ENCODE results near the gene CCSER1.

The CCSER1 gene

DNA sequence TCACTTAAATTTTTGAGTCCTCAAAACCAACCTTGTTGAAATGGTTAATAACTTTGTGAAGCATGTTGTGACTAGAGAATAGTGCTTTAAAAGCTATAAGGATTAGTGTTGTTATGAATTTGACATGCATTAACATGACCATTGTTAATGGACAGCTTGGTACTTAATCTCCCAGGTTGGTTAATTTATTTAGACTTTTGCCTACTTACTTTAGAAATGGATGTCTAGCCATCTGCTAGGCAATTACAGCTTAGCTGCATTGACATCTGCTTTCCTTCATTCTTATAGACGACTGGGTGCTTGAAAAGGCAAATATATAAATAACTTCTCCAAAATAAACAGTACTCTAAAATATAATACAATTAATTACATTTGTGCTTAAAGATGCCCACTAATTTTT is 368.0 kb downstream of the CCSER1 start:
- in situ Hi-C loops (cut with MboI; ENCODE audit: low pct_unique_long_range_greater_than_20kb, low sequenced_read_pairs) = no loop called here
- no peak for DNase-seq

- in situ Hi-C loops (cut with MboI; ENCODE audit: low pct_unique_long_range_greater_than_20kb, low sequenced_read_pairs) = no loop called here
Measured at GRCh38 chr4:90495936-90496335, 368.7 kb downstream of the CCSER1 start.

GRCh38 chr4:90498175-90498574 is 371.0 kb downstream of the CCSER1 start:
- in situ Hi-C loops (cut with MboI; ENCODE audit: low pct_unique_long_range_greater_than_20kb, low sequenced_read_pairs) = no loop called here
- no peak for DNase-seq

More at GRCh38 chr4:90495936-90496335, 368.7 kb downstream of the CCSER1 start:
- no peak for DNase-seq

GRCh38 chr4:90503677-90504076 is 376.5 kb downstream of the CCSER1 start:
- in situ Hi-C loops (cut with MboI; ENCODE audit: low pct_unique_long_range_greater_than_20kb, low sequenced_read_pairs) = no loop called here

GRCh38 chr4:90515191-90515590 is 388.0 kb downstream of the CCSER1 start:
- DNase-seq = no peak
- in situ Hi-C loops (cut with MboI; ENCODE audit: low pct_unique_long_range_greater_than_20kb, low sequenced_read_pairs) = no loop called here

More at GRCh38 chr4:90503677-90504076, 376.5 kb downstream of the CCSER1 start:
- DNase-seq = peak; percentile 3

GRCh38 chr4:90528551-90528950 is 401.4 kb downstream of the CCSER1 start:
- in situ Hi-C loops (cut with MboI; ENCODE audit: low pct_unique_long_range_greater_than_20kb, low sequenced_read_pairs) = no loop called here
- DNase-seq = no peak

DNA sequence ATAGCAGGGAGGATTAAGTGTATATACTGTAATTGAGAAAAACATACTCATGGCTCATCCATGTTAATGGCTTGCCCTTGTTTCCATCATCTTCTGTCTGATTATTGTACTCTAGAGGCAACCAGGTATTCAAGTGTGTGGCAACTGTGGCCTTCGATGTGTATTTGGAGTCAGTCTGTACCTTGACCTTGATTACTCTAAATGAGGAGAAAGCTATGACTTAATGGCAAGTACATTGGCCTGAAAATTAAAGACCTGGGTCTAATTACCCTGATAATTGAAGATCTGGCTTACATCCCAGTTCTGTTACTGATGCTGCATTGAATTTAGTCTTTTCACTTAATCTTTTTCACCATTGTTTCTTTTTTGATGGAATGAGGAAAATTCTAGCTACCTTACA is 409.2 kb downstream of the CCSER1 start:
- in situ Hi-C loops (cut with MboI; ENCODE audit: low pct_unique_long_range_greater_than_20kb, low sequenced_read_pairs) = no loop called here
- DNase-seq = no peak

DNA sequence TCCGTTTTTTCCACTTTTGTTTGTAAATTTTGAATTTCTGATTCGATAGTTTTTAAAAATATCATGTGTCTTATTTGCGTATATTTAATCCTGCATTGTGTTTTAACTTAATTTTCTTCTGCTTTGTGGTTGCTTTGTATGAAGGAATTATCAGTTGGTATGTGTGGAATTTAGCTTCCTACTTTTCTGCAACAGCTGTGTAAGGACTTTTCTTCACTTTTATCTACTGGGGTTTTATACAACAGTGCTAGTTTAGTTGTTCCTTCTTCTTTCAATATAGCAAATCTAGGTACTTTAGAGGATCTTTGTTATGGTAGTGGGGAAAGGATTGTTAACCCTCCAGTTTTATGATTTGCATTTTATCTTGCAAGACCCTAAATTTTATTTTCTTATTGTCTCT is 410.3 kb downstream of the CCSER1 start:
- DNase-seq = no peak
- in situ Hi-C loops (cut with MboI; ENCODE audit: low pct_unique_long_range_greater_than_20kb, low sequenced_read_pairs) = no loop called here

DNA sequence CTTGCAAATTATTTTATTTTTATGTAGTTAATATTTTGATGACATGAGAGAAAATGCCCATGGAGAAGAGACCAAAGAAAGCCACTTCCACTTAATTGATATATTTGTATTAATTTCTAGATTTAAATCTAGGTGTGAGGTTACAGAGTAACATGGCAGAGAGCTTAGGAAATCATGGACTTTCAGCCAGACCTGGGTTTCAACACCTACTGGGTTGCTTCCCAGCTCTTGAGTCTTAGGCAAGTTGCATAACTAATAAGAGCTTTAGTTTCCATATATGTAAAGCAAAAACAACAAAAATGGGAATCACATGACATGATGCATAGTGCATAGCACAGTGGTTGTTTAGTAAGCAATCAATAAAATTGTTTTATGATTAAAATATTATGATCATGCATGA is 413.3 kb downstream of the CCSER1 start:
- in situ Hi-C loops (cut with MboI; ENCODE audit: low pct_unique_long_range_greater_than_20kb, low sequenced_read_pairs) = no loop called here
- no peak for DNase-seq

DNA sequence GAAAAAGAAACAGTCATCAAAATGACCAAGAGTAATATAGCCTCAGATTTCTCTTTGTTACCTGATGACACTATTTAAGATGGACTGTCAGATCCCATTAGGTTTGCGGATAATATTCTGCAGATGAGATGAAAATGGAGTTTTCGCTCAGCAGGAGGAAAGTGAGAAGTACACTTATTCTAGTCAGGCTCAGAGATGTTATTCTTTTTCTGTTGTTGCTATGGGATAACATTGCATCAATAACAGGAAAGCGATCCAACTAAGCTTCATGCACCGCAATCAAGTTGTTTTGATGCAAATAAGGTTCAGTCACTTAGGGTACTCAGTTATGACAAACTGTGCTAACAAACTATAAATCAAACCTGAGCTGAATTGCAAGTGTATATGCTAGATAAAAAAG is 415.0 kb downstream of the CCSER1 start:
- in situ Hi-C loops (cut with MboI; ENCODE audit: low pct_unique_long_range_greater_than_20kb, low sequenced_read_pairs) = no loop called here
- DNase-seq = no peak

- DNase-seq = no peak
- in situ Hi-C loops (cut with MboI; ENCODE audit: low pct_unique_long_range_greater_than_20kb, low sequenced_read_pairs) = no loop called here
Measured at GRCh38 chr4:90543419-90544170, 416.4 kb downstream of the CCSER1 start.

DNA sequence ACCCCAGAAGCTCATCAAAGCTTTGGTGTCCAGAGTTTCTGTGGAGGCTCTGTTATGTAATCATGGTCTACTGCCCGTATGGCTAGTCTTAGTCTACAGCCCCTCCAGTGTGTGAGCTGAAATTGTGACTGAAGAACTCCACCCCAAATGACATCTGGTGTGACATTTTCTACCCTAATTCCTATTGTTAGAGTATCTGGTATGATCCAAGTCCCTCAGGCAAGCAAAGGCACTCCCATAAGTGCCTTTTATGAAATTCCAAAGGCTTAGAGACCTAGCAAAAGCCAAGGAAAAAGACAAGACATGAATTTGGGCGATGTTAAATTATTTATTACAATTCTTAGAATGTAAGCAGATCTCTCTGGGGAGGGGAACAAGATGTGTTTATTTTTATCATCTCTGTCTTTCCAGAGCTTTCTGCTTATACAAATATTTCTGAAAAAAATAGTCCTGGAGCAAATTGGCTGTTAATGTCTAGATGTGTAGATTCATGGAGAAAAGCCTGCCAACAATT is 417.4 kb downstream of the CCSER1 start:
- in situ Hi-C loops (cut with MboI; ENCODE audit: low pct_unique_long_range_greater_than_20kb, low sequenced_read_pairs) = no loop called here

GRCh38 chr4:90545380-90545779 is 418.2 kb downstream of the CCSER1 start:
- no peak for DNase-seq
- in situ Hi-C loops (cut with MboI; ENCODE audit: low pct_unique_long_range_greater_than_20kb, low sequenced_read_pairs) = no loop called here

More for the DNA sequence above, 417.4 kb downstream of the CCSER1 start:
- no peak for DNase-seq

DNA sequence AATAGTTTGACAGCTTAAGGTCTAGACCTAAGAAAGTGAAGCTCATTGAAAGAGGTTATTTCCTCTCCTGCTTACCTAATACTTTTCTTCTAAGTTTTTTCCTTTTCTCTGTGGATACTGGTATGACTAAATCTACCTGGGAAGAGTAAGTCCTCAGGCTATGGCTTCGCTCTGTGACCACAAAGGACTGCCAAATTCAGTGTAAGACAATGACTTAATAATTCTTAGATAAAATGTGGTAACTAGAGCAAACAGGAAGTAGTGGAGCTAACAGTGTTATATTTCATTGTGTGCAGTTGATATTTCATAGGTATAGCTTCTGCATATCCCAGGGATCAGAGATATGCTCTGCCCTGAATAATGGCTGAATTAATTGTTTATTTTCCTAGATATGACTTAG is 418.9 kb downstream of the CCSER1 start:
- DNase-seq = no peak

DNA sequence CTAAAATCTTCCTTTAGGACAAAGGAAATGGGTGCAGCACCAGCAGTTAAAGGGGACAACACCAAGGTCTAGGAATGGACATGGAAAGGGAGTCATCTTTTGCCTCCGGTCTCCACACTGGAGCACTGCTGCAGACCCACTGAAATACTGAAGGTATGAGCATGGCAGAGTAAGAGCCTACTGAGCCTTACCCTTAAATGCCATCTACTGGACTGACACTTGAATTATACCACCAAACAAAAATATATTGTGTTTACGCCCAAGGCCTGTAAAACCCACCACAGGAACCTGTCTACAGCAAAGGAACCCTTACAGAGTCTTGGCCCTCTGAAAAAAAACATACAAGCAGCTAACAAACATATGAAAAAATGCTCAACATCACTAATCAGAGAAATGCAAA is 443.4 kb downstream of the CCSER1 start:
- in situ Hi-C loops (cut with MboI; ENCODE audit: low pct_unique_long_range_greater_than_20kb, low sequenced_read_pairs) = no loop called here
- no peak for DNase-seq

More for the DNA sequence above, 418.9 kb downstream of the CCSER1 start:
- in situ Hi-C loops (cut with MboI; ENCODE audit: low pct_unique_long_range_greater_than_20kb, low sequenced_read_pairs) = no loop called here

DNA sequence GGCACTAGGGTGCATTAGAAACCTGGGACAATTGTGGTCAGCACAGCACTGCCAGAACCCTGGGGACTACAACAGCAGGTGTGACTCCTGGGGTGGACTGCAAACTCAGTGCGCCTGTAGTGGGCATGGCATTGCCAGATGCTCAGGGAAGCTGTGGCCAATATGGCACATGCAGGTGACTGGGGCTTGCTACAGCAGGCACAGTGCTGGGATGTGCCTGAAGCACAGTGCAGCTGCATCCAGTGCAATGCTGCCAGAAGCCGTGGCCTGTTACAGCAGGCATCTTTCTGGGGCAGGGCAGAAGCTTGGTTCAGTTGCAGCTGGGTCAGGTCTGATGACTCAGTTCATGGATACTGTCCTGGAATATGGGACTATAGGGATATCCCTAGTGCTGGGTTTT is 445.8 kb downstream of the CCSER1 start:
- DNase-seq = no peak
- in situ Hi-C loops (cut with MboI; ENCODE audit: low pct_unique_long_range_greater_than_20kb, low sequenced_read_pairs) = no loop called here

GRCh38 chr4:90575371-90575770 is 448.2 kb downstream of the CCSER1 start:
- DNase-seq = no peak
- in situ Hi-C loops (cut with MboI; ENCODE audit: low pct_unique_long_range_greater_than_20kb, low sequenced_read_pairs) = no loop called here

GRCh38 chr4:90580326-90580725 is 453.1 kb downstream of the CCSER1 start:
- in situ Hi-C loops (cut with MboI; ENCODE audit: low pct_unique_long_range_greater_than_20kb, low sequenced_read_pairs) = no loop called here
- no peak for DNase-seq

- no peak for DNase-seq
- in situ Hi-C loops (cut with MboI; ENCODE audit: low pct_unique_long_range_greater_than_20kb, low sequenced_read_pairs) = no loop called here
Measured at GRCh38 chr4:90582087-90582486, 454.9 kb downstream of the CCSER1 start.

DNA sequence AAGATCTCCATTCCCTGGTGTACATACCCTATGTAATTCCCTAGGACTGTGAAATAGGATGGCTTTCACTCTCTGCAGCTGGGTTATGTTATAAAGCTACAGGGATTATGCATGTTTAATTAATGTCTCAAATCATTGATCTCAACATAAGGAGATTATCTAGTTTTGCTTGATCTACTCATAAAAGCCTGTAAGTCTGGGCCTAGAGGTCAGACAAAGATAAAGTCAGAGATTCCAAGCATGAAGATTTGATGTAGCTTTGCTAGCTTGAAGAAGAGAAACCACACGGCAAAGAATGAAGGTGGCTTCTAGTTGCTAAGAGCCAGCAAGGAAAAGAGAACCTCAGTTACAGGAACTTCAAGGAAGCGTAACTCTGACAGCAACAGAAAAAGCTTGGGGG is 456.9 kb downstream of the CCSER1 start:
- DNase-seq = no peak
- in situ Hi-C loops (cut with MboI; ENCODE audit: low pct_unique_long_range_greater_than_20kb, low sequenced_read_pairs) = no loop called here

GRCh38 chr4:90585961-90586360 is 458.8 kb downstream of the CCSER1 start:
- DNase-seq = no peak
- in situ Hi-C loops (cut with MboI; ENCODE audit: low pct_unique_long_range_greater_than_20kb, low sequenced_read_pairs) = no loop called here
